A673 (cell line): ENCODE measurements around the gene FAM98C. TPM values are rescaled to one million over a fixed set of nuclear protein-coding genes. Genes with fewer than 3 reads are reported as not detected.
A peak's percentile ranks its signal among the peaks of the same experiment; 100 is the strongest.

ENCODE experiments used
- BruUV-seq: library from RNA; stranded (reverse); fragments of 400-500 nt; replicated peaks from 2 replicates; lab custom pipeline; 2021; lab: Mats Ljungman, UMichigan
- CTCF ChIA-PET: fragments of 300-600 bp; sonication (Branson Sonifier 250); formaldehyde crosslinking; loops from one replicate; lab custom pipeline; 2022; ENCODE audit warnings: antibody characterized with exemption; lab: Charles Lee
- POLR2A ChIA-PET: fragments of 300-600 bp; sonication (Branson Sonifier 250); formaldehyde crosslinking; loops from one replicate; lab custom pipeline; 2022; ENCODE audit warnings: antibody characterized with exemption; ENCODE audit not compliant: low non-redundant PET; lab: Charles Lee
- DNase-seq: peaks from one replicate; pipeline ENCODE4 v3.0.0-alpha.2; 2015; ENCODE audit warnings: low spot score
- H3K27ac ChIP-seq: fragments of 200-600 bp; sonication (generic); 2 replicates; pipeline ENCODE4 v1.5.1; 2016; ENCODE audit warnings: mixed run types, low read depth, mild to moderate bottlenecking, mixed read lengths, antibody characterized with exemption, low read length; ENCODE audit not compliant: poor library complexity, severe bottlenecking
- H3K27me3 ChIP-seq: fragments of 200-600 bp; sonication (generic); replicated peaks from 2 replicates; pipeline ENCODE4 v1.6.1; 2017; ENCODE audit warnings: mixed run types, low read depth, mild to moderate bottlenecking, mixed read lengths, antibody characterized with exemption, low read length; ENCODE audit not compliant: insufficient read depth, poor library complexity
- H3K36me3 ChIP-seq: fragments of 200-600 bp; sonication (generic); 2 replicates; pipeline ENCODE4 v1.6.1; 2016; ENCODE audit warnings: mixed run types, mild to moderate bottlenecking, mixed read lengths, antibody characterized with exemption, low read length; ENCODE audit not compliant: insufficient read depth, poor library complexity, severe bottlenecking
- H3K4me1 ChIP-seq: fragments of 200-600 bp; sonication (generic); 2 replicates; pipeline ENCODE4 v1.6.1; 2017; ENCODE audit warnings: mixed run types, mild to moderate bottlenecking, mixed read lengths, antibody characterized with exemption, low read length; ENCODE audit not compliant: insufficient read depth, poor library complexity, severe bottlenecking
- H3K4me3 ChIP-seq: fragments of 200-600 bp; sonication (generic); 2 replicates; pipeline ENCODE4 v1.5.1; 2016; ENCODE audit warnings: low read depth, mixed run types, mild to moderate bottlenecking, mixed read lengths, low read length; ENCODE audit not compliant: poor library complexity, severe bottlenecking
- H3K9me3 ChIP-seq: fragments of 200-600 bp; sonication (generic); 2 replicates; pipeline ENCODE4 v1.6.1; 2016; ENCODE audit warnings: mixed run types, low read depth, mild to moderate bottlenecking, mixed read lengths, antibody characterized with exemption, low read length; ENCODE audit not compliant: poor library complexity, severe bottlenecking
- EZH2 ChIP-seq: fragments of 200-600 bp; sonication (generic); IDR thresholded peaks from 2 replicates; pipeline ENCODE4 v1.6.1; 2017; ENCODE audit warnings: borderline replicate concordance, low read depth, mild to moderate bottlenecking, mixed read lengths, antibody characterized with exemption, low read length; ENCODE audit not compliant: poor library complexity, severe bottlenecking
- intact Hi-C: fragments of 100-400 bp; cut with micrococcal nuclease; formaldehyde crosslinking; loops from one replicate; pipeline ENCODE4 v1.10.0; 2022; ENCODE audit not compliant: unreplicated experiment
- total RNA-seq: library from RNA; stranded (reverse); gene quantifications from 2 replicates; pipeline ENCODE4 v1.2.3, GENCODE V29; 2021
- TF ChIP-seq, protein P1 (sequence below): fragments of 300-800, 200-600 bp; sonication (generic); conservative IDR thresholded peaks from 2 replicates; pipeline ENCODE4 v1.5.1; 2017; ENCODE audit warnings: low read depth, mild to moderate bottlenecking, antibody characterized with exemption, low read length, moderate library complexity, mixed read lengths

FAM98C gene
- total RNA-seq, 1 experiment from 2014 or later: 11.8 TPM

DNA sequence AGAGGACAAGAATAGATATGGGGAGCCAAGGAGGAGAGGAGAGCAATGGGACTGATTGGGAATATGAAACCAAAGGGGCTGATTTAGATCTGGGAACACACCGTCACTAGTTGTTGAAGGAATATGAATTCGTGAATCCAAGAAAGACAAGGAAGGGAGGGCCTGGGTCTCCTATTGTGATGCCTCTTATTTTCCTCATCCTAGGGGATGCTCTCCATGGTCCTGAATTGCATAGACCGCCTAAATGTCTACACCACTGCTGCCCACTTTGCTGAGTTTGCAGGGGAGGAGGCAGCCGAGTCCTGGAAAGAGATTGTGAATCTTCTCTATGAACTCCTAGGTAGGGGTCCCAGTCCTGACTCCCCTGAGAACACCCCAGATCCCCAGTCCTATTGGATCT lies 52.1 kb downstream of the FAM98C start:
- Histone ChIP-seq H3K27ac (no peak overlapping the region), H3K4me1 (no peaks in the 10 kb centered on the region), H3K36me3 (no peaks in the 10 kb centered on the region), H3K4me3 (no peak overlapping the region), H3K9me3 (no peaks in the 10 kb centered on the region), H3K27me3 (no peaks in the 10 kb centered on the region)
- intact Hi-C loops: no loop called here
- ChIA-PET POLR2A (no interaction called here), CTCF (no interaction called here)
- peak; percentile 62 for DNase-seq
- TF ChIP-seq, protein P1, sequence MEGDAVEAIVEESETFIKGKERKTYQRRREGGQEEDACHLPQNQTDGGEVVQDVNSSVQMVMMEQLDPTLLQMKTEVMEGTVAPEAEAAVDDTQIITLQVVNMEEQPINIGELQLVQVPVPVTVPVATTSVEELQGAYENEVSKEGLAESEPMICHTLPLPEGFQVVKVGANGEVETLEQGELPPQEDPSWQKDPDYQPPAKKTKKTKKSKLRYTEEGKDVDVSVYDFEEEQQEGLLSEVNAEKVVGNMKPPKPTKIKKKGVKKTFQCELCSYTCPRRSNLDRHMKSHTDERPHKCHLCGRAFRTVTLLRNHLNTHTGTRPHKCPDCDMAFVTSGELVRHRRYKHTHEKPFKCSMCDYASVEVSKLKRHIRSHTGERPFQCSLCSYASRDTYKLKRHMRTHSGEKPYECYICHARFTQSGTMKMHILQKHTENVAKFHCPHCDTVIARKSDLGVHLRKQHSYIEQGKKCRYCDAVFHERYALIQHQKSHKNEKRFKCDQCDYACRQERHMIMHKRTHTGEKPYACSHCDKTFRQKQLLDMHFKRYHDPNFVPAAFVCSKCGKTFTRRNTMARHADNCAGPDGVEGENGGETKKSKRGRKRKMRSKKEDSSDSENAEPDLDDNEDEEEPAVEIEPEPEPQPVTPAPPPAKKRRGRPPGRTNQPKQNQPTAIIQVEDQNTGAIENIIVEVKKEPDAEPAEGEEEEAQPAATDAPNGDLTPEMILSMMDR: no peak
- TF ChIP-seq EZH2: no peak
- BruUV-seq: no TSS peak

DNA sequence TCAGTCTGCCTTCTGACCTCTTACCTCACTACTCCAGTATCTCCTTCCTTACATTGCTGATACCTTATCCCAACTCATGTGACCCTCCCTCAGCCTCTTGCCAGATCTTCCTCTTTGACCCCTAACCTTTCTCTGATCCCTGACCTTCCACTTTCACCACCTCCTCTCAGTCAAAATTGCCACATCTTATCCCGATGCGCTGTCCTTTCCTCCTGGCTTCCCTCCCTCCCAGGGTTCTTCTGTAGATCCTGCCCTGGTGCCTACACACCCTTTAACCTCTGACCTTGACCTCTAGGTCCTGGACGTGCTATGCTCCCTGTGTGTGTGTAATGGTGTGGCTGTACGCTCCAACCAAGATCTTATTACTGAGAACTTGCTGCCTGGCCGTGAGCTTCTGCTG lies 54.3 kb downstream of the FAM98C start:
- no TSS peak for BruUV-seq
- H3K4me3 ChIP-seq: no peak overlapping the region
- POLR2A ChIA-PET: no interaction called here
- DNase-seq: no peak
- TF ChIP-seq EZH2: no peak
- TF ChIP-seq, protein P1: no peak
- no peak overlapping the region for H3K27ac ChIP-seq
- intact Hi-C loops: no loop called here
- H3K4me1 ChIP-seq: no peaks in the 10 kb centered on the region
- H3K27me3 ChIP-seq: no peaks in the 10 kb centered on the region
- H3K9me3 ChIP-seq: no peaks in the 10 kb centered on the region
- CTCF ChIA-PET: no interaction called here
- H3K36me3 ChIP-seq: no peaks in the 10 kb centered on the region

GRCh38 chr19:38457690-38458405 lies 55.0 kb downstream of the FAM98C start:
- CTCF ChIA-PET: no interaction called here
- intact Hi-C loops: no loop called here
- Histone ChIP-seq H3K36me3 (no peaks in the 10 kb centered on the region), H3K4me3 (no peak overlapping the region), H3K9me3 (no peaks in the 10 kb centered on the region), H3K27me3 (no peaks in the 10 kb centered on the region), H3K27ac (no peak overlapping the region), H3K4me1 (no peaks in the 10 kb centered on the region)
- no peak for DNase-seq
- BruUV-seq: no TSS peak
- POLR2A ChIA-PET: no interaction called here
- TF ChIP-seq, protein P1: no peak
- TF ChIP-seq EZH2: no peak

Other genes with a start within 250 kb of the FAM98C start
- 6.3 and 8.1 TPM in 2 replicates for gene DPF1, start 178.9 kb upstream of the FAM98C start, total RNA-seq
- gene PPP1R14A, start 146.7 kb upstream of the FAM98C start, total RNA-seq: 1.1 TPM in 1 of 2 replicates, not detected in the other
- 0.42 TPM in 1 of 2 replicates, not detected in the other for gene SPINT2, start 138.5 kb upstream of the FAM98C start, total RNA-seq
- gene C19orf33, start 98.8 kb upstream of the FAM98C start, total RNA-seq: not detected in 2 replicates
- 57.6 and 66.2 TPM in 2 replicates for gene YIF1B, start 87.1 kb upstream of the FAM98C start, total RNA-seq
- 0.11 TPM in 1 of 2 replicates, not detected in the other for gene KCNK6, start 83.2 kb upstream of the FAM98C start, total RNA-seq
- gene CATSPERG, start 67.3 kb upstream of the FAM98C start, total RNA-seq: 1.2 and 1.3 TPM in 2 replicates
- gene PSMD8, start 28.5 kb upstream of the FAM98C start, total RNA-seq: 303 and 321 TPM in 2 replicates
- 0.83 and 1.3 TPM in 2 replicates for gene GGN, start 15.1 kb upstream of the FAM98C start, total RNA-seq
- gene SPRED3, start 14.4 kb upstream of the FAM98C start, total RNA-seq: 6.2 and 6.8 TPM in 2 replicates
- not detected in 2 replicates for gene RASGRP4, start 23.1 kb downstream of the FAM98C start, total RNA-seq
- gene RYR1, start 30.6 kb downstream of the FAM98C start, total RNA-seq: 0.28 and 0.55 TPM in 2 replicates
- 1.5 and 3.5 TPM in 2 replicates for gene MAP4K1, start 214.9 kb downstream of the FAM98C start, total RNA-seq
- 316 and 338 TPM in 2 replicates for gene EIF3K, start 216.1 kb downstream of the FAM98C start, total RNA-seq
- 370 and 397 TPM in 2 replicates for gene ACTN4, start 244.6 kb downstream of the FAM98C start, total RNA-seq